Upper lobe of left lung (tissue), 4 donors: ENCODE data around the gene SEL1L3.

Experiments used
- EP300 ChIP-seq, 4 donors: sonication (generic); formaldehyde crosslinking; IDR thresholded peaks; one replicate each; pipeline ENCODE4 v1.5.1; 2017; ENCODE audit warnings: antibody characterized with exemption in 4 of 4, control low read depth in 2 of 4
- POLR2A ChIP-seq, 4 donors: fragments of 450-650 bp; IDR thresholded peaks; one replicate each; pipeline ENCODE4 v1.5.1; 2016 to 2017; ENCODE audit warnings: antibody characterized with exemption in 4 of 4, mild to moderate bottlenecking in 2 of 4

- no peak for TF ChIP-seq EP300 (IDR thresholded peaks at IDR 0.05)
- TF ChIP-seq POLR2A (IDR thresholded peaks at IDR 0.05): no peak
These were observed 134.9 kb downstream of the SEL1L3 start for GRCh38 chr4:25727711-25728493.
